Smooth muscle cell (in vitro differentiated cells): ENCODE results near the gene AIG1. TPM values are rescaled to one million over a fixed set of nuclear protein-coding genes. Genes with fewer than 3 reads are reported as not detected.
A peak's percentile ranks its signal among the peaks of the same experiment; 100 is the strongest.

Experiments used
- DNase-seq: peaks from one replicate; lab custom pipeline; 2025; ENCODE audit not compliant: unreplicated experiment; lab: John Stamatoyannopoulos, UW
- H2AFZ ChIP-seq: fragments of 200-600 bp; sonication (generic); 2 replicates; pipeline ENCODE4 v1.6.0; 2016; ENCODE audit warnings: antibody characterized with exemption, low read depth, mild to moderate bottlenecking
- H3F3A ChIP-seq: fragments of 200-600 bp; sonication (generic); 2 replicates; pipeline ENCODE4 v1.6.0; 2017; ENCODE audit warnings: antibody characterized with exemption, low read depth
- H3K27ac ChIP-seq: fragments of 200-600 bp; sonication (generic); 2 replicates; pipeline ENCODE4 v1.5.1; 2016; ENCODE audit warnings: low read depth, mild to moderate bottlenecking
- H3K27me3 ChIP-seq: fragments of 200-600 bp; sonication (generic); 2 replicates; pipeline ENCODE4 v1.6.1; 2016; ENCODE audit warnings: low read depth, mild to moderate bottlenecking
- H3K36me3 ChIP-seq: fragments of 200-600 bp; sonication (generic); 2 replicates; pipeline ENCODE4 v1.5.1; 2016; ENCODE audit warnings: low read depth
- H3K4me1 ChIP-seq: fragments of 200-600 bp; sonication (generic); 2 replicates; pipeline ENCODE4 v1.5.1; 2016; ENCODE audit warnings: low read depth
- H3K4me2 ChIP-seq: fragments of 200-600 bp; sonication (generic); 2 replicates; pipeline ENCODE4 v1.6.0; 2016; ENCODE audit warnings: mild to moderate bottlenecking
- H3K4me3 ChIP-seq: fragments of 200-600 bp; sonication (generic); 2 replicates; pipeline ENCODE4 v1.5.1; 2016; ENCODE audit warnings: mild to moderate bottlenecking
- H3K79me2 ChIP-seq: fragments of 200-600 bp; sonication (generic); 2 replicates; pipeline ENCODE4 v1.6.0; 2016; ENCODE audit warnings: low read depth, mild to moderate bottlenecking
- H3K9ac ChIP-seq: fragments of 200-600 bp; sonication (generic); 2 replicates; pipeline ENCODE4 v1.6.0; 2016; ENCODE audit warnings: low read depth
- H3K9me3 ChIP-seq: fragments of 200-600 bp; sonication (generic); replicated peaks from 2 replicates; pipeline ENCODE4 v1.5.1; 2016; ENCODE audit warnings: low read depth
- H4K20me1 ChIP-seq: fragments of 200-600 bp; sonication (generic); 2 replicates; pipeline ENCODE4 v1.6.0; 2016; ENCODE audit warnings: low read depth
- WGBS: methylation state at CpG from one replicate; pipeline ENCODE4 v1.1.7; 2016; ENCODE audit warnings: low lambda C conversion rate; 5-methylcytosine and 5-hydroxymethylcytosine counted together
- polyA plus RNA-seq: library from polyadenylated mRNA; unstranded; fragments of >200 nt; fragmentation: Nextera tagmentation; extraction: Ambion mirVana; gene quantifications from 2 replicates; pipeline ENCODE4 v1.2.1, GENCODE V29; 2016
- total RNA-seq: library from RNA; depleted of rRNA; stranded (reverse); fragments of >200 nt; gene quantifications from 2 replicates; pipeline ENCODE4 v1.2.3, GENCODE V29; 2014
- TF ChIP-seq, protein P1 (sequence below): fragments of 200-600 bp; sonication (generic); IDR thresholded peaks from 2 replicates; pipeline ENCODE4 v1.5.1; 2017; ENCODE audit warnings: borderline replicate concordance, mild to moderate bottlenecking, antibody characterized with exemption; ENCODE audit not compliant: insufficient read depth, poor library complexity, severe bottlenecking

The AIG1 gene
- total and polyA plus RNA-seq, 2 experiments from 2014 or later: 9.1 to 25.9 TPM

GRCh38 chr6:143058987-143059386 lies 1.7 kb upstream of the AIG1 start:
- peaks cover 18% of the 10 kb centered on the region for H3K4me1 ChIP-seq
- no peak for DNase-seq
- H2AFZ ChIP-seq: no peak overlapping the region
- TF ChIP-seq, protein P1, sequence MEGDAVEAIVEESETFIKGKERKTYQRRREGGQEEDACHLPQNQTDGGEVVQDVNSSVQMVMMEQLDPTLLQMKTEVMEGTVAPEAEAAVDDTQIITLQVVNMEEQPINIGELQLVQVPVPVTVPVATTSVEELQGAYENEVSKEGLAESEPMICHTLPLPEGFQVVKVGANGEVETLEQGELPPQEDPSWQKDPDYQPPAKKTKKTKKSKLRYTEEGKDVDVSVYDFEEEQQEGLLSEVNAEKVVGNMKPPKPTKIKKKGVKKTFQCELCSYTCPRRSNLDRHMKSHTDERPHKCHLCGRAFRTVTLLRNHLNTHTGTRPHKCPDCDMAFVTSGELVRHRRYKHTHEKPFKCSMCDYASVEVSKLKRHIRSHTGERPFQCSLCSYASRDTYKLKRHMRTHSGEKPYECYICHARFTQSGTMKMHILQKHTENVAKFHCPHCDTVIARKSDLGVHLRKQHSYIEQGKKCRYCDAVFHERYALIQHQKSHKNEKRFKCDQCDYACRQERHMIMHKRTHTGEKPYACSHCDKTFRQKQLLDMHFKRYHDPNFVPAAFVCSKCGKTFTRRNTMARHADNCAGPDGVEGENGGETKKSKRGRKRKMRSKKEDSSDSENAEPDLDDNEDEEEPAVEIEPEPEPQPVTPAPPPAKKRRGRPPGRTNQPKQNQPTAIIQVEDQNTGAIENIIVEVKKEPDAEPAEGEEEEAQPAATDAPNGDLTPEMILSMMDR: no peak
- no peaks in the 10 kb centered on the region for H3K79me2 ChIP-seq
- peaks cover 7% of the 10 kb centered on the region for H3F3A ChIP-seq
- peak overlapping the region; percentile 95 for H3K9ac ChIP-seq
- peak overlapping the region; percentile 85 for H3K4me3 ChIP-seq
- H3K27me3 ChIP-seq: no peaks in the 10 kb centered on the region
- H3K27ac ChIP-seq: peak overlapping the region; percentile 87
- 95% methylated on average over 7 of the region's 7 CpGs for WGBS
- no peak overlapping the region for H3K4me2 ChIP-seq
- no peaks in the 10 kb centered on the region for H4K20me1 ChIP-seq
- no peaks in the 10 kb centered on the region for H3K9me3 ChIP-seq
- no peaks in the 10 kb centered on the region for H3K36me3 ChIP-seq

GRCh38 chr6:143059663-143060353 lies 881 bp upstream of the AIG1 start:
- Histone ChIP-seq H3K27me3 (no peaks in the 10 kb centered on the region), H3K9me3 (no peaks in the 10 kb centered on the region), H3K9ac (peak overlapping the region; percentile 95), H3K36me3 (no peaks in the 10 kb centered on the region), H4K20me1 (no peaks in the 10 kb centered on the region), H3K4me3 (peak overlapping the region; percentile 85), H3K27ac (peak overlapping the region; percentile 87), H3K79me2 (no peaks in the 10 kb centered on the region), H3K4me1 (peaks cover 21% of the 10 kb centered on the region), H3K4me2 (peak overlapping the region; percentile 92), H3F3A (peaks cover 7% of the 10 kb centered on the region), H2AFZ (peak overlapping the region; percentile 98)
- 6% methylated on average over 8 of the region's 8 CpGs for WGBS
- TF ChIP-seq, protein P1: no peak
- no peak for DNase-seq

DNA sequence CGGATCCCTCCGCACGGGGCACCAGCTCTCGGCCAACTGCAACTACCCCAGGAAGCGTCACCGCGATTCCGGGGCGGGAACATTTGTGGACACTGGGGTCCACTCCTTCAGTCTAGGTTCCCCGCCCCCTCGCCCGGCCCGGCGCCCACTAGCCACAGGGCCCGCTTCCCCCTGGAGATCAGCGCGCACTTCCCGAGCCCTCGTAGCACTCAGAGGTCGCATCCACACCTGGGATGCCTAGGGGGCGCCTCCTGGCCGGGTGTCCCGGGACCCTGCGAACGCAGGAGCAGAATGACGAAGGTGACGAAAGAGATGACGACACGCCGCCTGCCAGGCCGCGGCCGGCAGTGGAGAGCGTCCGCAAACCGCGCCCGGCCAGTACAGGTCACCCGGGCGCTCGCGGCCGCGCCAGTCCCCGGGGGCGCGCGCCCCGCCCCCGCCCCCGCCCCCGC lies 309 bp upstream of the AIG1 start:
- no peaks in the 10 kb centered on the region for H4K20me1 ChIP-seq
- WGBS: 1% methylated on average over 45 of the region's 52 CpGs
- no peaks in the 10 kb centered on the region for H3K36me3 ChIP-seq
- peak overlapping the region; percentile 85 for H3K4me3 ChIP-seq
- TF ChIP-seq, protein P1: peak; percentile 13
- peak; percentile 52 for DNase-seq
- H3K4me2 ChIP-seq: peak overlapping the region; percentile 92
- peak overlapping the region; percentile 87 for H3K27ac ChIP-seq
- peak overlapping the region; percentile 98 for H2AFZ ChIP-seq
- peak overlapping the region; percentile 95 for H3K9ac ChIP-seq
- H3K27me3 ChIP-seq: no peaks in the 10 kb centered on the region
- H3K9me3 ChIP-seq: no peaks in the 10 kb centered on the region
- H3K79me2 ChIP-seq: no peaks in the 10 kb centered on the region
- H3K4me1 ChIP-seq: peaks cover 21% of the 10 kb centered on the region
- peaks cover 7% of the 10 kb centered on the region for H3F3A ChIP-seq
